Measurements from ENCODE around the gene AKNAD1.

- TF ChIP-seq SP1 (IDR thresholded peaks at IDR 0.05) = no peak
- TF ChIP-seq TARDBP (IDR thresholded peaks at IDR 0.05) = no peak
- TF ChIP-seq, protein P1, sequence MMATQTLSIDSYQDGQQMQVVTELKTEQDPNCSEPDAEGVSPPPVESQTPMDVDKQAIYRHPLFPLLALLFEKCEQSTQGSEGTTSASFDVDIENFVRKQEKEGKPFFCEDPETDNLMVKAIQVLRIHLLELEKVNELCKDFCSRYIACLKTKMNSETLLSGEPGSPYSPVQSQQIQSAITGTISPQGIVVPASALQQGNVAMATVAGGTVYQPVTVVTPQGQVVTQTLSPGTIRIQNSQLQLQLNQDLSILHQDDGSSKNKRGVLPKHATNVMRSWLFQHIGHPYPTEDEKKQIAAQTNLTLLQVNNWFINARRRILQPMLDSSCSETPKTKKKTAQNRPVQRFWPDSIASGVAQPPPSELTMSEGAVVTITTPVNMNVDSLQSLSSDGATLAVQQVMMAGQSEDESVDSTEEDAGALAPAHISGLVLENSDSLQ (IDR thresholded peaks at IDR 0.05) = no peak
- no peak for TF ChIP-seq SUZ12 (IDR thresholded peaks at IDR 0.05)
- no peak for TF ChIP-seq LEF1 (IDR thresholded peaks at IDR 0.05; ENCODE audit: borderline replicate concordance)
- TF ChIP-seq FOXA1 (IDR thresholded peaks at IDR 0.05) = no peak
Observed at GRCh38 chr1:108785264-108785663, 71.6 kb downstream of the AKNAD1 start.

Measured in HEK293T (cell line).